Measurements from ENCODE around the gene NTHL1. TPM values are rescaled to one million over a fixed set of nuclear protein-coding genes. Genes with fewer than 3 reads are reported as not detected.

NTHL1 gene
- total and polyA plus RNA-seq, 2 of the 13 experiments (the other 11 are each of a cell fraction or from before 2014, with no cell fraction given): 47.5 to 64.9 TPM

DNA sequence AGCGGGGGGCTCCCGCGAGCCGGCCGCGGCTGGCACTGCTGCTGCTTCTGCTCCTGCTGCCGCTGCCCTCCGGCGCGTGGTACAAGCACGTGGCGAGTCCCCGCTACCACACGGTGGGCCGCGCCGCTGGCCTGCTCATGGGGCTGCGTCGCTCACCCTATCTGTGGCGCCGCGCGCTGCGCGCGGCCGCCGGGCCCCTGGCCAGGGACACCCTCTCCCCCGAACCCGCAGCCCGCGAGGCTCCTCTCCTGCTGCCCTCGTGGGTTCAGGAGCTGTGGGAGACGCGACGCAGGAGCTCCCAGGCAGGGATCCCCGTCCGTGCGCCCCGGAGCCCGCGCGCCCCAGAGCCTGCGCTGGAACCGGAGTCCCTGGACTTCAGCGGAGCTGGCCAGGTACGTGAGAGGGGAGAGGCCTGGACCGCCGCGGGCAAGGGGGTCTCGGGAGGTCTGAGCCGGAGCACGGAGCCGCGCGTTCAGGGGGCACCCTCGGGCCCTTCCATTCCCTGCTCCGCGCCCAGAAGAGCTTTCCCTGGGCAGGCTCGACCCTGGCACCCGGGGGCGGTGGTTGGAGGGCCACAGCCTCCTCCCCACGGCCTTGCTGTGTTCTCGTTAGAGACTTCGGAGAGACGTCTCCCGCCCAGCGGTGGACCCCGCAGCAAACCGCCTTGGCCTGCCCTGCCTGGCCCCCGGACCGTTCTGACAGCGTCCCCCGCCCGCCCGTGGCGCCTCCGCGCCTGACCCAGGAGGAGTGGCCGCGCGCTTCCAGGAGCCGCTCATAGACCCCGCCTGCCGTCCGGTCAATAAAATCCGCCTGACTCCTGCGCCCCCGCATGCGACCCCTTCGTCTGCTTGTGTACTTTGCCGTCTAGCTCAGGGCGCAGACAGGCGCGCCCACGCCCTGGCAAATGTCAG, 27.5 kb downstream of the NTHL1 start (continued):
- TF ChIP-seq RBM39 (IDR thresholded peaks at IDR 0.05; ENCODE audit: low read depth, low read length, poor library complexity, severe bottlenecking) (no peak), ZNF607 (CRISPR knock-in tag; IDR thresholded peaks at IDR 0.05; ENCODE audit: borderline replicate concordance) (no peak), ZZZ3 (CRISPR knock-in tag; IDR thresholded peaks at IDR 0.05; ENCODE audit: borderline replicate concordance) (no peak), ZNF317 (CRISPR knock-in tag; IDR thresholded peaks at IDR 0.05) (no peak), MZF1 (CRISPR knock-in tag; IDR thresholded peaks at IDR 0.05; ENCODE audit: borderline replicate concordance) (no peak), CEBPG (CRISPR knock-in tag; IDR thresholded peaks at IDR 0.05) (no peak), ZBTB1 (CRISPR knock-in tag; IDR thresholded peaks at IDR 0.05; ENCODE audit: borderline replicate concordance) (no peak), ZNF12 (CRISPR knock-in tag; IDR thresholded peaks at IDR 0.05) (no peak), ZNF350 (CRISPR knock-in tag; IDR thresholded peaks at IDR 0.05; ENCODE audit: borderline replicate concordance, low read depth) (no peak), SP2 (CRISPR knock-in tag; IDR thresholded peaks at IDR 0.05) (no peak), ZNF563 (CRISPR knock-in tag; IDR thresholded peaks at IDR 0.05) (peak; percentile 11; the same call in 1 of the 2 replicates), CHCHD3 (CRISPR knock-in tag; IDR thresholded peaks at IDR 0.05) (0 out of 2 replicates have a peak, but pooled peaks have one; percentile 32), PITX1 (CRISPR knock-in tag; IDR thresholded peaks at IDR 0.05) (no peak), ZNF761 (CRISPR knock-in tag; conservative IDR thresholded peaks at IDR 0.05) (no peak), DMAP1 (CRISPR knock-in tag; IDR thresholded peaks at IDR 0.05) (no peak), THAP8 (CRISPR knock-in tag; IDR thresholded peaks at IDR 0.05; ENCODE audit: borderline replicate concordance) (no peak), SP5 (CRISPR knock-in tag; IDR thresholded peaks at IDR 0.05; ENCODE audit: borderline replicate concordance, low read depth) (no peak), ZNF777 (CRISPR knock-in tag; IDR thresholded peaks at IDR 0.05) (peak; percentile 79), RFXAP (CRISPR knock-in tag; IDR thresholded peaks at IDR 0.05; ENCODE audit: borderline replicate concordance) (no peak), BHLHE40 (IDR thresholded peaks at IDR 0.05; ENCODE audit: low read length) (no peak)
- TF ChIP-seq, protein P1, sequence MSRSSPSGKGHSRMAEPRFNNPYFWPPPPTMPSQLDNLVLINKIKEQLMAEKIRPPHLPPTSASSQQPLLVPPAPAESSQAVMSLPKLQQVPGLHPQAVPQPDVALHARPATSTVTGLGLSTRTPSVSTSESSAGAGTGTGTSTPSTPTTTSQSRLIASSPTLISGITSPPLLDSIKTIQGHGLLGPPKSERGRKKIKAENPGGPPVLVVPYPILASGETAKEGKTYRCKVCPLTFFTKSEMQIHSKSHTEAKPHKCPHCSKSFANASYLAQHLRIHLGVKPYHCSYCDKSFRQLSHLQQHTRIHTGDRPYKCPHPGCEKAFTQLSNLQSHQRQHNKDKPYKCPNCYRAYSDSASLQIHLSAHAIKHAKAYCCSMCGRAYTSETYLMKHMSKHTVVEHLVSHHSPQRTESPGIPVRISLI (CRISPR knock-in tag; IDR thresholded peaks at IDR 0.05; ENCODE audit: borderline replicate concordance): no peak
- TF ChIP-seq, protein P2, sequence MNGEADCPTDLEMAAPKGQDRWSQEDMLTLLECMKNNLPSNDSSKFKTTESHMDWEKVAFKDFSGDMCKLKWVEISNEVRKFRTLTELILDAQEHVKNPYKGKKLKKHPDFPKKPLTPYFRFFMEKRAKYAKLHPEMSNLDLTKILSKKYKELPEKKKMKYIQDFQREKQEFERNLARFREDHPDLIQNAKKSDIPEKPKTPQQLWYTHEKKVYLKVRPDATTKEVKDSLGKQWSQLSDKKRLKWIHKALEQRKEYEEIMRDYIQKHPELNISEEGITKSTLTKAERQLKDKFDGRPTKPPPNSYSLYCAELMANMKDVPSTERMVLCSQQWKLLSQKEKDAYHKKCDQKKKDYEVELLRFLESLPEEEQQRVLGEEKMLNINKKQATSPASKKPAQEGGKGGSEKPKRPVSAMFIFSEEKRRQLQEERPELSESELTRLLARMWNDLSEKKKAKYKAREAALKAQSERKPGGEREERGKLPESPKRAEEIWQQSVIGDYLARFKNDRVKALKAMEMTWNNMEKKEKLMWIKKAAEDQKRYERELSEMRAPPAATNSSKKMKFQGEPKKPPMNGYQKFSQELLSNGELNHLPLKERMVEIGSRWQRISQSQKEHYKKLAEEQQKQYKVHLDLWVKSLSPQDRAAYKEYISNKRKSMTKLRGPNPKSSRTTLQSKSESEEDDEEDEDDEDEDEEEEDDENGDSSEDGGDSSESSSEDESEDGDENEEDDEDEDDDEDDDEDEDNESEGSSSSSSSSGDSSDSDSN (CRISPR knock-in tag; IDR thresholded peaks at IDR 0.05): peak; percentile 17; the same call in 1 of the 2 replicates
- TF ChIP-seq, protein P3, sequence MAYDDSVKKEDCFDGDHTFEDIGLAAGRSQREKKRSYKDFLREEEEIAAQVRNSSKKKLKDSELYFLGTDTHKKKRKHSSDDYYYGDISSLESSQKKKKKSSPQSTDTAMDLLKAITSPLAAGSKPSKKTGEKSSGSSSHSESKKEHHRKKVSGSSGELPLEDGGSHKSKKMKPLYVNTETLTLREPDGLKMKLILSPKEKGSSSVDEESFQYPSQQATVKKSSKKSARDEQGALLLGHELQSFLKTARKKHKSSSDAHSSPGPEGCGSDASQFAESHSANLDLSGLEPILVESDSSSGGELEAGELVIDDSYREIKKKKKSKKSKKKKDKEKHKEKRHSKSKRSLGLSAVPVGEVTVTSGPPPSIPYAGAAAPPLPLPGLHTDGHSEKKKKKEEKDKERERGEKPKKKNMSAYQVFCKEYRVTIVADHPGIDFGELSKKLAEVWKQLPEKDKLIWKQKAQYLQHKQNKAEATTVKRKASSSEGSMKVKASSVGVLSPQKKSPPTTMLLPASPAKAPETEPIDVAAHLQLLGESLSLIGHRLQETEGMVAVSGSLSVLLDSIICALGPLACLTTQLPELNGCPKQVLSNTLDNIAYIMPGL (CRISPR knock-in tag; IDR thresholded peaks at IDR 0.05; ENCODE audit: borderline replicate concordance in 1 of 2, low read depth in 1 of 2): 0 out of 4 replicates have a peak, but pooled peaks of 1 of the 2 experiments have one; percentile 22
